CD14-positive monocyte (primary cell): ENCODE measurements around the gene TNRC6A. TPM values are rescaled to one million over a fixed set of nuclear protein-coding genes. Genes with fewer than 3 reads are reported as not detected.
"Not testable (repeated sequence)": the region's sequence is repeated elsewhere in the genome, so short reads cannot be mapped to it uniquely, and the experiment has no call there.

Experiments used
- DNase-seq, 3 donors: peaks; one replicate each; pipeline ENCODE4 v3.0.0-alpha.2; 2011 to 2022
- H2AFZ ChIP-seq: 2 replicates; pipeline ENCODE4 v1.6.0; 2012; ENCODE audit warnings: mild to moderate bottlenecking, low read depth, low read length, inconsistent platforms; ENCODE audit not compliant: insufficient read depth, poor library complexity, severe bottlenecking
- H3K27ac ChIP-seq, 2 donors: 1 replicate in 1 of 2; 2 replicates in 1 of 2; pipeline ENCODE4 v1.5.1; 2012 to 2013; ENCODE audit warnings: low read length in 2 of 2, control low read depth in 1 of 2, inconsistent platforms in 1 of 2, low read depth in 1 of 2, mild to moderate bottlenecking in 1 of 2
- H3K27me3 ChIP-seq, 2 donors: one replicate each; pipeline versions ENCODE4 v1.6.0 to v1.6.1; 2011 to 2013; ENCODE audit warnings: low read length in 2 of 2; ENCODE audit not compliant: control insufficient read depth in 2 of 2, insufficient read depth in 2 of 2
- H3K36me3 ChIP-seq, 2 donors: replicated peaks in 1 of 2; 1 replicate in 1 of 2; 2 replicates in 1 of 2; pipeline versions ENCODE4 v1.5.1 to v1.6.1; 2012 to 2013; ENCODE audit warnings: low read length in 2 of 2, control low read depth in 1 of 2, inconsistent platforms in 1 of 2, mild to moderate bottlenecking in 1 of 2; ENCODE audit not compliant: insufficient read depth in 2 of 2, control insufficient read depth in 1 of 2
- H3K4me1 ChIP-seq, 2 donors: 1 replicate in 1 of 2; 2 replicates in 1 of 2; pipeline versions ENCODE4 v1.5.1 to v1.6.1; 2012 to 2013; ENCODE audit warnings: low read length in 2 of 2, control low read depth in 1 of 2, inconsistent platforms in 1 of 2, mild to moderate bottlenecking in 1 of 2, moderate library complexity in 1 of 2; ENCODE audit not compliant: insufficient read depth in 2 of 2, control insufficient read depth in 1 of 2
- H3K4me2 ChIP-seq: replicated peaks from 2 replicates; pipeline ENCODE3; 2012; ENCODE audit warnings: low read length, moderate library complexity, mild to moderate bottlenecking; ENCODE audit not compliant: poor library complexity, severe bottlenecking; ENCODE audit errors: extremely low read depth
- H3K4me3 ChIP-seq, 3 experiments: fragments of 200-600 bp in 1 of 3; sonication (generic) in 1 of 3; replicated peaks in 1 of 3; 1 replicate in 2 of 3; 2 replicates in 1 of 3; pipeline ENCODE4 v1.5.1; 2011 to 2013; ENCODE audit warnings: low read length in 3 of 3, mild to moderate bottlenecking in 3 of 3, control low read depth in 2 of 3, low read depth in 2 of 3, inconsistent platforms in 1 of 3, moderate library complexity in 1 of 3
- H3K79me2 ChIP-seq: 2 replicates; pipeline ENCODE4 v1.6.0; 2012; ENCODE audit warnings: mild to moderate bottlenecking, control low read depth, inconsistent platforms, low read length, moderate library complexity; ENCODE audit not compliant: insufficient read depth
- H3K9ac ChIP-seq: 2 replicates; pipeline ENCODE4 v1.6.0; 2017; ENCODE audit warnings: low read length, mild to moderate bottlenecking; ENCODE audit not compliant: insufficient read depth, poor library complexity, severe bottlenecking
- H3K9me3 ChIP-seq, 2 donors: replicated peaks in 1 of 2; 1 replicate in 1 of 2; 2 replicates in 1 of 2; pipeline versions ENCODE4 v1.5.1 to v1.6.1; 2012 to 2013; ENCODE audit warnings: low read length in 2 of 2, control low read depth in 1 of 2; ENCODE audit not compliant: control insufficient read depth in 1 of 2, insufficient read depth in 1 of 2
- H4K20me1 ChIP-seq: 2 replicates; pipeline ENCODE4 v1.6.0; 2012; ENCODE audit warnings: mild to moderate bottlenecking, low read length, control low read depth, moderate library complexity; ENCODE audit not compliant: insufficient read depth
- H3K27ac Mint-ChIP-seq, 7 donors: one replicate each; pipeline ENCODE4 v1.8.0; 2020; ENCODE audit warnings: mild to moderate bottlenecking in 7 of 7, mixed read lengths in 7 of 7, moderate library complexity in 6 of 7, inconsistent platforms in 2 of 7
- H3K27me3 Mint-ChIP-seq, 3 donors: one replicate each; pipeline ENCODE4 v1.8.0; 2021 to 2022; ENCODE audit warnings: low read depth in 3 of 3, mild to moderate bottlenecking in 3 of 3, mixed read lengths in 3 of 3, moderate library complexity in 3 of 3, inconsistent platforms in 1 of 3
- H3K36me3 Mint-ChIP-seq, 2 donors: one replicate each; pipeline ENCODE4 v1.8.0; 2020; ENCODE audit warnings: mixed read lengths in 2 of 2, inconsistent platforms in 1 of 2, mild to moderate bottlenecking in 1 of 2
- H3K4me1 Mint-ChIP-seq: one replicate; pipeline ENCODE4 v1.8.0; 2020; ENCODE audit warnings: mild to moderate bottlenecking, mixed read lengths
- H3K4me3 Mint-ChIP-seq, 2 donors: one replicate each; pipeline ENCODE4 v1.8.0; 2020; ENCODE audit warnings: mild to moderate bottlenecking in 2 of 2, mixed read lengths in 2 of 2, moderate library complexity in 1 of 2
- H3K9me3 Mint-ChIP-seq, 7 donors: one replicate each; pipeline ENCODE4 v1.8.0; 2020 to 2022; ENCODE audit warnings: mixed read lengths in 7 of 7, mild to moderate bottlenecking in 6 of 7, moderate library complexity in 6 of 7, inconsistent platforms in 2 of 7
- WGBS: methylation state at CpG from one replicate; pipeline ENCODE4 v1.1.5; 2013; ENCODE audit warnings: missing lambda C conversion rate; ENCODE audit not compliant: insufficient coverage; 5-methylcytosine and 5-hydroxymethylcytosine counted together
- intact Hi-C, 2 donors: fragments of 100-400 bp; cut with micrococcal nuclease; formaldehyde crosslinking; loops; one replicate each; pipeline versions ENCODE4 v1.15.0 to v1.15.1; 2023
- polyA plus RNA-seq, 3 donors: library from polyadenylated mRNA; depleted of rRNA in 1 of 3; unstranded in 2 of 3; stranded (reverse) in 1 of 3; fragments of 300-500 nt in 2 of 3; fragments of >200 nt in 1 of 3; fragmentation: Illumina TruSeq in 2 of 3; gene quantifications; 1 replicate in 2 of 3; 2 replicates in 1 of 3; pipeline ENCODE4 v1.2.3, GENCODE V29; 2012 to 2021
- TF ChIP-seq, protein P1 (sequence below): fragments of 200-600 bp; IDR thresholded peaks from one replicate; pipeline ENCODE4 v1.8.0; 2022; ENCODE audit warnings: antibody characterized with exemption, mild to moderate bottlenecking

Gene TNRC6A
- polyA plus RNA-seq, 3 donors, result 3.3 to 36.1 (median 4.0) TPM

DNA sequence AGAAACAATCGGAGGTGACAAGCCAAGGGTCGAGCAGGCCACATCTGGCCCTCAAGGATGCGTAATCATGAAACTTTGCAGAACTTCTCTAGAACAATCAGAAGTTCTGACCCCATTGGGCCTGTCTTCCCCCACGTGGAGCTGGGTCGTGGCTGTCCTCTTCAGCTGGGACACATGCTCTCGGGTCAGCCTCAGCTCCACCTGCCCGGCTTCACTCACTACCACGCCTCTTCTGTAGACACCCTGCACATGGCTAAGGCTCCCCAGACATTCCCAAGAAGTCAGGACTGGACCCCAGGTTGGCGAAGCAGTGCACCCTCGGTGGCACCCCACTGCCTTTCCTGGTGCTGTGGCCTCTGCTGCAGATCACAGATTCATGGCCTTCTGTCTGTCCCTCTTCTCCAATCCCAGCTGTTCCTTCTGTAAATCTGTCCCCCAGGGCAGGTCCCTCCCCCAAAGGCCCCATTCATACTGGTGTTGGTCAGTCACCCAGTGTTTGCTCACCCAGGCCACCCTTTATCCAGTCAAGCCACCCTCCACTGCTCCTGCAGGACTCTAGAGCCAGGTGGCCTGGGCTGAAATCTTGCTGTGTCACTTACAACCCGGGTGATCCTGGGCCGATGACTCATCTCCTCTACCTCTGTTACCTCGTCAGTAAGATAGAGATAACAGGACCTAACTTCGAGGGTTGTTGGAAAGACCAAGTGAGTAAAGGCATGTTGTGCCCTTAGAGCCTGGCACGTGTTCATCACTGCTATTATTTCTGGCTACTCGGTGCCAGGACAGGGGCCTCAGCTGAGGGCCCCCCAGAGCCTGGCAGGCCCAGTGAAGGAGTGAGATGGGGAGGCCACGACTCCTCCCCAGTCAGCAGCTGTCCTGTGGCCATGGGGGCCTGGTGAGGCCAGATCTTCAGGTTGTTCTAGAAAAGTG is 114.9 kb downstream of the TNRC6A start:
- Mint-ChIP-seq H3K4me1 (peaks cover 1% of the 10 kb centered on the region), H3K27ac (no peak overlapping the region), H3K36me3 (no peaks in the 10 kb centered on the region), H3K27me3 (peaks cover 3 to 5% (median 3%) of the 10 kb centered on the region in 3 donors), H3K9me3 (no peaks in the 10 kb centered on the region), H3K4me3 (no peak overlapping the region)
- no peak overlapping the region for H2AFZ ChIP-seq
- TF ChIP-seq, protein P1, sequence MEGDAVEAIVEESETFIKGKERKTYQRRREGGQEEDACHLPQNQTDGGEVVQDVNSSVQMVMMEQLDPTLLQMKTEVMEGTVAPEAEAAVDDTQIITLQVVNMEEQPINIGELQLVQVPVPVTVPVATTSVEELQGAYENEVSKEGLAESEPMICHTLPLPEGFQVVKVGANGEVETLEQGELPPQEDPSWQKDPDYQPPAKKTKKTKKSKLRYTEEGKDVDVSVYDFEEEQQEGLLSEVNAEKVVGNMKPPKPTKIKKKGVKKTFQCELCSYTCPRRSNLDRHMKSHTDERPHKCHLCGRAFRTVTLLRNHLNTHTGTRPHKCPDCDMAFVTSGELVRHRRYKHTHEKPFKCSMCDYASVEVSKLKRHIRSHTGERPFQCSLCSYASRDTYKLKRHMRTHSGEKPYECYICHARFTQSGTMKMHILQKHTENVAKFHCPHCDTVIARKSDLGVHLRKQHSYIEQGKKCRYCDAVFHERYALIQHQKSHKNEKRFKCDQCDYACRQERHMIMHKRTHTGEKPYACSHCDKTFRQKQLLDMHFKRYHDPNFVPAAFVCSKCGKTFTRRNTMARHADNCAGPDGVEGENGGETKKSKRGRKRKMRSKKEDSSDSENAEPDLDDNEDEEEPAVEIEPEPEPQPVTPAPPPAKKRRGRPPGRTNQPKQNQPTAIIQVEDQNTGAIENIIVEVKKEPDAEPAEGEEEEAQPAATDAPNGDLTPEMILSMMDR, result no peak
- no peaks in the 10 kb centered on the region for H3K9me3 ChIP-seq
- no peak overlapping the region for H3K4me3 ChIP-seq
- 90% methylated on average over 14 of the region's 17 CpGs for WGBS
- H3K36me3 ChIP-seq, result no peaks in the 10 kb centered on the region
- intact Hi-C loops, result no loop called here
- H4K20me1 ChIP-seq, result no peaks in the 10 kb centered on the region
- no peak overlapping the region for H3K9ac ChIP-seq
- H3K4me2 ChIP-seq, result no peak overlapping the region
- no peaks in the 10 kb centered on the region for H3K4me1 ChIP-seq
- no peak for DNase-seq
- H3K27ac ChIP-seq, result no peak overlapping the region
- H3K27me3 ChIP-seq, result no peaks in the 10 kb centered on the region
- H3K79me2 ChIP-seq, result no peaks in the 10 kb centered on the region

DNA sequence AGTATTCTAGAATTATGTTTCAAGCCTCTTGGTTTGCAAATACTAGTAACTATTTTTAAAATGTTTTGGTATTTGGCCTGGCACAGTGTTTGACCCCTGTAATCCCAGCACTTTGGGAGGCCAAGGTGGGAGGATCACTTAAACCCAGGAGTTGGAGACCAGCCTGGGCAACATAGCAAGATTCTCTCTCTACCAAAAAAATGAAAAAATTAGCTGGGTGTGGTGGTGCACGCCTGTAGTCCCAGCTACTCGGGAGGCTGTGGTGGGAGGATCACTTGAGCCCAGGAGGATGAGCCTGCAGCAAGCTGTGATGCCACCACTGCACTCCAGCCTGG is 115.5 kb downstream of the TNRC6A start:
- WGBS, result 100% methylated on average over 2 of the region's 2 CpGs
- intact Hi-C loops, H3K4me1 Mint-ChIP-seq: not testable (repeated sequence)

More for the DNA sequence above, 115.5 kb downstream of the TNRC6A start:
- not testable (repeated sequence) for H3K4me1 ChIP-seq, H2AFZ ChIP-seq, H3K27ac ChIP-seq, H3K4me3 ChIP-seq, H3K27me3 ChIP-seq, H3K9ac ChIP-seq, H3K9me3 ChIP-seq, H3K9me3 Mint-ChIP-seq, H4K20me1 ChIP-seq, H3K36me3 ChIP-seq, DNase-seq, H3K27ac Mint-ChIP-seq, H3K36me3 Mint-ChIP-seq, H3K27me3 Mint-ChIP-seq, H3K4me2 ChIP-seq, H3K79me2 ChIP-seq, H3K4me3 Mint-ChIP-seq
